Muscle of leg (tissue), 11 donors: Measurements from ENCODE around the gene MRTFA. TPM values are rescaled to one million over a fixed set of nuclear protein-coding genes. Genes with fewer than 3 reads are reported as not detected.
"Not testable (repeated sequence)": the region's sequence is repeated elsewhere in the genome, so short reads cannot be mapped to it uniquely, and the experiment has no call there.

Experiments
- DNase-seq: peaks from one replicate; pipeline ENCODE4 v3.0.0; 2013
- H3K27ac ChIP-seq: one replicate; pipeline ENCODE4 v1.5.1; 2013; ENCODE audit warnings: mild to moderate bottlenecking, low read length, control low read depth
- H3K27me3 ChIP-seq: one replicate; pipeline ENCODE4 v1.6.1; 2013; ENCODE audit warnings: low read length; ENCODE audit not compliant: control insufficient read depth, insufficient read depth
- H3K36me3 ChIP-seq: one replicate; pipeline ENCODE4 v1.6.1; 2013; ENCODE audit warnings: low read length; ENCODE audit not compliant: control insufficient read depth, insufficient read depth
- H3K4me1 ChIP-seq: one replicate; pipeline ENCODE4 v1.6.1; 2013; ENCODE audit warnings: low read length; ENCODE audit not compliant: control insufficient read depth, insufficient read depth
- H3K4me3 ChIP-seq: one replicate; pipeline ENCODE4 v1.5.1; 2013; ENCODE audit warnings: low read length, control low read depth
- H3K9me3 ChIP-seq: replicated peaks from 2 replicates; pipeline ENCODE4 v1.6.1; 2013; ENCODE audit warnings: low read depth, low read length; ENCODE audit not compliant: control insufficient read depth
- WGBS: methylation state at CpG from one replicate; pipeline ENCODE4 v1.1.5; 2013; ENCODE audit warnings: missing lambda C conversion rate; ENCODE audit not compliant: insufficient coverage; 5-methylcytosine and 5-hydroxymethylcytosine counted together
- polyA plus RNA-seq, 8 donors: library from polyadenylated mRNA; unstranded; fragments of 120-200 nt; gene quantifications; one replicate each; pipeline versions ENCODE4 v1.2.1 to v1.2.3, GENCODE V29; 2013; ENCODE audit warnings: inconsistent platforms in 1 of 8, low replicate concordance in 1 of 8; ENCODE audit not compliant: insufficient read length in 8 of 8, insufficient read depth in 1 of 8
- total RNA-seq: library from RNA; stranded (reverse); fragments of 120-200 nt; gene quantifications from one replicate; pipeline ENCODE4 v1.2.4, GENCODE V29; 2013

The MRTFA gene
- total and polyA plus RNA-seq, 9 donors = 19.0 to 35.7 (median 29.5) TPM

- peaks cover 9% of the 10 kb centered on the region for H3K4me1 ChIP-seq
These were observed 4.6 kb downstream of the MRTFA start for GRCh38 chr22:40631925-40632324.

GRCh38 chr22:40628354-40629042 lies 8.0 kb downstream of the MRTFA start:
- Histone ChIP-seq H3K9me3 (no peaks in the 10 kb centered on the region), H3K4me1 (no peaks in the 10 kb centered on the region), H3K4me3 (no peak overlapping the region), H3K27ac (no peak overlapping the region), H3K36me3 (no peaks in the 10 kb centered on the region), H3K27me3 (no peaks in the 10 kb centered on the region)
- WGBS = no CpG with 5 or more reads among the region's 3 CpGs
- DNase-seq = no peak

More at GRCh38 chr22:40631925-40632324, 4.6 kb downstream of the MRTFA start:
- H3K27me3 ChIP-seq = no peaks in the 10 kb centered on the region
- H3K9me3 ChIP-seq = no peaks in the 10 kb centered on the region
- H3K4me3 ChIP-seq = no peak overlapping the region
- DNase-seq = no peak
- 83% methylated on average over 2 of the region's 2 CpGs for WGBS
- no peak overlapping the region for H3K27ac ChIP-seq
- H3K36me3 ChIP-seq = no peaks in the 10 kb centered on the region

- no peaks in the 10 kb centered on the region for H3K36me3 ChIP-seq
- H3K9me3 ChIP-seq = peaks cover 1% of the 10 kb centered on the region
- H3K4me1 ChIP-seq = no peaks in the 10 kb centered on the region
- WGBS = 96% methylated on average over 2 of the region's 5 CpGs
- no peak overlapping the region for H3K27ac ChIP-seq
- DNase-seq = no peak
- no peak overlapping the region for H3K4me3 ChIP-seq
- no peaks in the 10 kb centered on the region for H3K27me3 ChIP-seq
These were observed 8.9 kb downstream of the MRTFA start for GRCh38 chr22:40627612-40628011.

- H3K27ac ChIP-seq = no peak overlapping the region
- WGBS = 94% methylated on average over 2 of the region's 2 CpGs
- no peak overlapping the region for H3K4me3 ChIP-seq
- H3K4me1 ChIP-seq = no peaks in the 10 kb centered on the region
- H3K36me3 ChIP-seq = no peaks in the 10 kb centered on the region
- no peaks in the 10 kb centered on the region for H3K27me3 ChIP-seq
- peaks cover 7% of the 10 kb centered on the region for H3K9me3 ChIP-seq
- DNase-seq = no peak
These were observed 9.7 kb downstream of the MRTFA start for GRCh38 chr22:40626851-40627250.

- not testable (repeated sequence) for H3K27ac ChIP-seq, H3K27me3 ChIP-seq, DNase-seq, H3K4me3 ChIP-seq, H3K36me3 ChIP-seq, H3K4me1 ChIP-seq
- H3K9me3 ChIP-seq = peaks cover 13% of the 10 kb centered on the region
- WGBS = no CpG with 5 or more reads among the region's 3 CpGs
These were observed 10.7 kb downstream of the MRTFA start for GRCh38 chr22:40625794-40626193.

- H3K27me3 ChIP-seq, H3K27ac ChIP-seq, DNase-seq, H3K4me3 ChIP-seq, H3K4me1 ChIP-seq, H3K36me3 ChIP-seq: not testable (repeated sequence)
- 100% methylated on average over 2 of the region's 3 CpGs for WGBS
- peaks cover 13% of the 10 kb centered on the region for H3K9me3 ChIP-seq
These were observed 11.2 kb downstream of the MRTFA start for GRCh38 chr22:40625281-40625680.

GRCh38 chr22:40624770-40625169 lies 11.7 kb downstream of the MRTFA start:
- no CpG with 5 or more reads among the region's 1 CpG for WGBS
- Histone ChIP-seq H3K36me3 (no peaks in the 10 kb centered on the region), H3K27ac (no peak overlapping the region), H3K4me1 (no peaks in the 10 kb centered on the region), H3K4me3 (no peak overlapping the region), H3K9me3 (peaks cover 13% of the 10 kb centered on the region), H3K27me3 (no peaks in the 10 kb centered on the region)
- DNase-seq = no peak

- Histone ChIP-seq H3K4me3 (no peak overlapping the region), H3K9me3 (peaks cover 13% of the 10 kb centered on the region), H3K4me1 (no peaks in the 10 kb centered on the region), H3K27me3 (no peaks in the 10 kb centered on the region), H3K27ac (no peak overlapping the region), H3K36me3 (no peaks in the 10 kb centered on the region)
- DNase-seq = no peak
- WGBS = 96% methylated on average over 4 of the region's 9 CpGs
These were observed 15.0 kb downstream of the MRTFA start for GRCh38 chr22:40621309-40622151.

GRCh38 chr22:40620464-40621046 lies 16.0 kb downstream of the MRTFA start:
- H3K27ac ChIP-seq = no peak overlapping the region
- H3K36me3 ChIP-seq = no peaks in the 10 kb centered on the region
- peaks cover 13% of the 10 kb centered on the region for H3K9me3 ChIP-seq
- WGBS = no CpG with 5 or more reads among the region's 1 CpG
- H3K27me3 ChIP-seq = no peaks in the 10 kb centered on the region
- no peak for DNase-seq
- no peak overlapping the region for H3K4me3 ChIP-seq
- H3K4me1 ChIP-seq = no peaks in the 10 kb centered on the region

- no peak for DNase-seq
- WGBS = 86% methylated on average over 4 of the region's 5 CpGs
- H3K27me3 ChIP-seq = no peaks in the 10 kb centered on the region
- H3K4me1 ChIP-seq = no peaks in the 10 kb centered on the region
- peaks cover 13% of the 10 kb centered on the region for H3K9me3 ChIP-seq
- H3K4me3 ChIP-seq = no peak overlapping the region
- no peak overlapping the region for H3K27ac ChIP-seq
- no peaks in the 10 kb centered on the region for H3K36me3 ChIP-seq
These were observed 18.1 kb downstream of the MRTFA start for GRCh38 chr22:40618400-40618799.
